PC-3 (cell line): ENCODE measurements around the gene ACTL8. TPM values are rescaled to one million over a fixed set of nuclear protein-coding genes. Genes with fewer than 3 reads are reported as not detected.

Experiments
- ATAC-seq: fragments of 200-7000 bp; cut with Tn5 transposase; 2 replicates; pipeline ENCODE4 v1.9.1; 2020; ENCODE audit warnings: mild to moderate bottlenecking, moderate library complexity
- BruUV-seq: library from RNA; stranded (reverse); fragments of 400-500 nt; replicated peaks from 2 replicates; lab custom pipeline; 2021; lab: Mats Ljungman, UMichigan
- CTCF ChIA-PET: fragments of 300-600 bp; sonication (Branson Sonifier 250); formaldehyde crosslinking; loops from one replicate; lab custom pipeline; 2022; ENCODE audit warnings: antibody characterized with exemption; lab: Charles Lee
- POLR2A ChIA-PET: fragments of 300-600 bp; sonication (Branson Sonifier 250); formaldehyde crosslinking; loops from one replicate; lab custom pipeline; 2022; ENCODE audit warnings: antibody characterized with exemption; ENCODE audit not compliant: unreplicated experiment; lab: Charles Lee
- DNase-seq: peaks from one replicate; pipeline ENCODE4 v3.0.0-alpha.2; 2015
- H2AFZ ChIP-seq: fragments of 300-600 bp; sonication (generic); 2 replicates; pipeline ENCODE4 v1.6.0; 2016; ENCODE audit warnings: antibody characterized with exemption, low read length
- H3F3A ChIP-seq: fragments of 300-600 bp; sonication (generic); one replicate; pipeline ENCODE4 v1.6.0; 2017; ENCODE audit warnings: antibody characterized with exemption, low read length, control low read depth, mild to moderate bottlenecking; ENCODE audit not compliant: unreplicated experiment
- H3K27ac ChIP-seq: fragments of 300-600 bp; sonication (generic); 2 replicates; pipeline ENCODE4 v1.5.1; 2016; ENCODE audit warnings: mild to moderate bottlenecking, low read length
- H3K27me3 ChIP-seq: fragments of 300-600 bp; sonication (generic); 2 replicates; pipeline ENCODE4 v1.6.1; 2016; ENCODE audit warnings: low read length, mixed read lengths
- H3K36me3 ChIP-seq: fragments of 300-600 bp; sonication (generic); 2 replicates; pipeline ENCODE4 v1.6.1; 2016; ENCODE audit warnings: low read depth, mixed run types, low read length, mixed read lengths
- H3K4me1 ChIP-seq: fragments of 300-600 bp; sonication (generic); 2 replicates; pipeline ENCODE4 v1.5.1; 2016; ENCODE audit warnings: low read length; ENCODE audit not compliant: insufficient read depth
- H3K4me2 ChIP-seq: fragments of 300-600 bp; sonication (generic); 2 replicates; pipeline ENCODE4 v1.6.0; 2016; ENCODE audit warnings: low read length
- H3K4me3 ChIP-seq: fragments of 300-600 bp; sonication (generic); 2 replicates; pipeline ENCODE4 v1.5.1; 2016; ENCODE audit warnings: mild to moderate bottlenecking, low read length, mixed read lengths
- H3K79me2 ChIP-seq: fragments of 300-600 bp; sonication (generic); 2 replicates; pipeline ENCODE4 v1.6.1; 2017; ENCODE audit warnings: low read length, mixed read lengths
- H3K9ac ChIP-seq: fragments of 300-600 bp; sonication (generic); 2 replicates; pipeline ENCODE4 v1.6.0; 2016; ENCODE audit warnings: mild to moderate bottlenecking, low read length
- H3K9me2 ChIP-seq: fragments of 300-600 bp; sonication (generic); replicated peaks from 2 replicates; pipeline ENCODE4 v1.6.1; 2016; ENCODE audit warnings: mixed run types, low read length, mixed read lengths
- H3K9me3 ChIP-seq: fragments of 300-600 bp; sonication (generic); 2 replicates; pipeline ENCODE4 v1.6.1; 2016; ENCODE audit warnings: low read length, mixed read lengths
- H4K20me1 ChIP-seq: fragments of 300-600 bp; sonication (generic); 2 replicates; pipeline ENCODE4 v1.6.1; 2016; ENCODE audit warnings: low read length, mixed read lengths
- EZH2 ChIP-seq: fragments of 300-600 bp; sonication (generic); IDR thresholded peaks from one replicate; pipeline ENCODE4 v1.6.1; 2017; ENCODE audit warnings: antibody characterized with exemption, mild to moderate bottlenecking, low read length; ENCODE audit not compliant: unreplicated experiment
- EZH2phosphoT487 ChIP-seq: fragments of 300-600 bp; sonication (generic); IDR thresholded peaks from 2 replicates; pipeline ENCODE4 v1.6.1; 2018; ENCODE audit warnings: mild to moderate bottlenecking, antibody characterized with exemption, low read length, borderline replicate concordance
- intact Hi-C: fragments of 100-400 bp; cut with micrococcal nuclease; formaldehyde crosslinking; loops from 2 replicates; pipeline ENCODE4 v1.9.0; 2023
- total RNA-seq: library from RNA; depleted of rRNA; stranded (reverse); fragments of >200 nt; gene quantifications from 2 replicates; pipeline ENCODE4 v1.2.3, GENCODE V29; 2014
- TF ChIP-seq, protein P1 (sequence below): fragments of 300-600 bp; sonication (generic); conservative IDR thresholded peaks from 2 replicates; pipeline ENCODE4 v1.5.1; 2017; ENCODE audit warnings: antibody characterized with exemption, low read depth, mild to moderate bottlenecking, low read length

Gene ACTL8
- total RNA-seq, 1 experiment from 2014 or later = not detected

DNA sequence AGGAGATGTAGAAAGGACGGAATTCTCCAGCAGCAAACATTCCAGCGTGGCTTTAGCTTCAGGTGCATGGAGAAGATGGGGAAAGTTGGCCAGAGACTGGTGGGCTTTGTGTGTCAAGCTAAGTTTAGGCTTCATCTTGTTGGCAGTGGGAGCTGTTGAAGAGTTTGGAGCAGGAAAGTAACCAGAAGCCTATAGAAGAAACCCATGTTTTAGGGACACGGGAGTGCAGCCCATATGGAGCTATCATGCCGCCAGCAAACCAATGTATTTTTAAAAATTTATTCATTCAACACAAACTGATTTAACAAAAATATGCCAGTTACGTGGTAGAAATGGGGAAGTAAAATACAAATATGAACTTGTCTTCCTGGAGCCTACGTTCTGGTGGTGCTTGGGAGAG lies 53.7 kb downstream of the ACTL8 start:
- H3K4me1 ChIP-seq = no peaks in the 10 kb centered on the region
- H3K4me3 ChIP-seq = no peak overlapping the region
- no peak overlapping the region for H3K27ac ChIP-seq
- no peaks in the 10 kb centered on the region for H3K9me2 ChIP-seq
- DNase-seq = no peak
- no peak overlapping the region for H3K9ac ChIP-seq
- no peaks in the 10 kb centered on the region for H3K9me3 ChIP-seq
- no peak for ATAC-seq
- TF ChIP-seq, protein P1, sequence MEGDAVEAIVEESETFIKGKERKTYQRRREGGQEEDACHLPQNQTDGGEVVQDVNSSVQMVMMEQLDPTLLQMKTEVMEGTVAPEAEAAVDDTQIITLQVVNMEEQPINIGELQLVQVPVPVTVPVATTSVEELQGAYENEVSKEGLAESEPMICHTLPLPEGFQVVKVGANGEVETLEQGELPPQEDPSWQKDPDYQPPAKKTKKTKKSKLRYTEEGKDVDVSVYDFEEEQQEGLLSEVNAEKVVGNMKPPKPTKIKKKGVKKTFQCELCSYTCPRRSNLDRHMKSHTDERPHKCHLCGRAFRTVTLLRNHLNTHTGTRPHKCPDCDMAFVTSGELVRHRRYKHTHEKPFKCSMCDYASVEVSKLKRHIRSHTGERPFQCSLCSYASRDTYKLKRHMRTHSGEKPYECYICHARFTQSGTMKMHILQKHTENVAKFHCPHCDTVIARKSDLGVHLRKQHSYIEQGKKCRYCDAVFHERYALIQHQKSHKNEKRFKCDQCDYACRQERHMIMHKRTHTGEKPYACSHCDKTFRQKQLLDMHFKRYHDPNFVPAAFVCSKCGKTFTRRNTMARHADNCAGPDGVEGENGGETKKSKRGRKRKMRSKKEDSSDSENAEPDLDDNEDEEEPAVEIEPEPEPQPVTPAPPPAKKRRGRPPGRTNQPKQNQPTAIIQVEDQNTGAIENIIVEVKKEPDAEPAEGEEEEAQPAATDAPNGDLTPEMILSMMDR = no peak
- no peak for TF ChIP-seq EZH2
- no peak for TF ChIP-seq EZH2phosphoT487
- H2AFZ ChIP-seq = no peak overlapping the region
- intact Hi-C loops = no loop called here
- no peaks in the 10 kb centered on the region for H3F3A ChIP-seq
- no TSS peak for BruUV-seq
- no peaks in the 10 kb centered on the region for H3K36me3 ChIP-seq
- peaks cover 54% of the 10 kb centered on the region for H3K27me3 ChIP-seq
- no peak overlapping the region for H3K4me2 ChIP-seq
- no peaks in the 10 kb centered on the region for H4K20me1 ChIP-seq
- H3K79me2 ChIP-seq = no peaks in the 10 kb centered on the region
- ChIA-PET POLR2A (no interaction called here), CTCF (no interaction called here)

DNA sequence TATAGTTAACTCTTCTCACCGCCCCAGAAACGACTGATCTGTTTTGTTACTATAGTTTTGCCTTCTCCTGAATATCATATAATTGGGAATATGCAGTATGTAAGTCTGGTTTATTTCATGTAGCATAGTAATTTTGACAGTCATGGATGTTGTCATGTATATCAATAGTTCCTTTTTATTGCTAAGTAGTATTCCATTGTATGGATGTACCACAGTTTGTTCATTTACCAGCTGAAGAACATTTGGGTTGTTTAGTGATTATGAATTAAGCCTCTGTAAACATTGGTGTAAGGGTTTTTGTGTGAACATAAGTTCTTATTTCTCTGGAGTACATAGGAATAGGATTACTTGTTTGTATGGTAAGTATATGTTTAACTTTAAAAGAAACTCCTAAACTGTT lies 55.5 kb downstream of the ACTL8 start:
- no peaks in the 10 kb centered on the region for H3K4me1 ChIP-seq
- H4K20me1 ChIP-seq = no peaks in the 10 kb centered on the region
- H3K36me3 ChIP-seq = no peaks in the 10 kb centered on the region
- no peak overlapping the region for H3K27ac ChIP-seq
- no peak overlapping the region for H2AFZ ChIP-seq
- no peaks in the 10 kb centered on the region for H3K9me2 ChIP-seq
- DNase-seq (no peak), ATAC-seq (no peak)
- peaks cover 67% of the 10 kb centered on the region for H3K27me3 ChIP-seq
- TF ChIP-seq, protein P1 = no peak
- TF ChIP-seq EZH2phosphoT487 = no peak
- no peak overlapping the region for H3K9ac ChIP-seq
- no TSS peak for BruUV-seq
- CTCF ChIA-PET = no interaction called here
- no peaks in the 10 kb centered on the region for H3K79me2 ChIP-seq
- H3F3A ChIP-seq = no peaks in the 10 kb centered on the region
- H3K4me2 ChIP-seq = no peak overlapping the region
- no peak overlapping the region for H3K4me3 ChIP-seq
- no peaks in the 10 kb centered on the region for H3K9me3 ChIP-seq
- POLR2A ChIA-PET = no interaction called here
- intact Hi-C loops = no loop called here

DNA sequence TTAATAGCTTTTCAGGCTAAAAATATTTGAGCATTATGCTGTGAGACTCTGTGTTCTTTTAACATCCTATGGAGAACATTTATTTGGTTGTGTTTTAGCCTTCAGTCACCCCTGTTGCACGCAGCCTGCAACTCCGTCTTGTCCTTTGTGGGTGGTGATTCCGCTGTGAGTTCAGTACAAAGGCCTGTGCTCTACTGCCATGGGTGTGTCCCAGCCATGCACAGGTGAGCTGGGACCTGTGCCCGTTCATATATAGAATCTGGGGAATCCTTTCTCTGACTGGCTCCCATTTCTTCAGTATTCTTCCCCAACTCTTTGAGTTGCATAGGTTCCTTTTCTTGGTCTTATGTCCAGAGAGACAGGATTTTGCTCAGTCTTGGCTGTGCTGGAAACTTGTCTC lies 61.4 kb downstream of the ACTL8 start:
- no peak for TF ChIP-seq EZH2
- TF ChIP-seq, protein P1 = no peak
- no peak for TF ChIP-seq EZH2phosphoT487
- Histone ChIP-seq H3K36me3 (no peaks in the 10 kb centered on the region), H3K9me2 (no peaks in the 10 kb centered on the region), H3K4me1 (no peaks in the 10 kb centered on the region), H3K9me3 (no peaks in the 10 kb centered on the region), H2AFZ (no peak overlapping the region), H3K9ac (no peak overlapping the region), H3K79me2 (no peaks in the 10 kb centered on the region), H3K27ac (no peak overlapping the region), H3K4me2 (no peak overlapping the region), H3K4me3 (no peak overlapping the region), H4K20me1 (no peaks in the 10 kb centered on the region), H3K27me3 (peaks cover 69% of the 10 kb centered on the region), H3F3A (no peaks in the 10 kb centered on the region)
- CTCF ChIA-PET = no interaction called here
- no TSS peak for BruUV-seq
- DNase-seq = no peak
- POLR2A ChIA-PET = no interaction called here
- no peak for ATAC-seq
- intact Hi-C loops = no loop called here
